KMS-11 (cell line): ENCODE measurements around the gene KCNH6.

Source experiments
- H2AFZ ChIP-seq: fragments of 200-600 bp; sonication (generic); 2 replicates; pipeline ENCODE4 v1.6.1; 2016; ENCODE audit warnings: antibody characterized with exemption, mixed run types, low read depth
- H3K27ac ChIP-seq: fragments of 200-600 bp; sonication (generic); 2 replicates; pipeline ENCODE4 v1.6.1; 2016; ENCODE audit warnings: mild to moderate bottlenecking, mixed run types
- H3K27me3 ChIP-seq: fragments of 200-600 bp; sonication (generic); 2 replicates; pipeline ENCODE4 v1.6.1; 2017; ENCODE audit warnings: mild to moderate bottlenecking, low read depth, mixed run types, moderate library complexity; ENCODE audit not compliant: insufficient read depth
- H3K36me3 ChIP-seq: fragments of 200-600 bp; sonication (generic); 2 replicates; pipeline ENCODE4 v1.6.1; 2017; ENCODE audit warnings: mild to moderate bottlenecking, mixed run types; ENCODE audit not compliant: insufficient read depth
- H3K4me1 ChIP-seq: fragments of 200-600 bp; sonication (generic); 2 replicates; pipeline ENCODE4 v1.6.1; 2016; ENCODE audit warnings: mild to moderate bottlenecking, low read depth, mixed run types; ENCODE audit not compliant: poor library complexity, severe bottlenecking
- H3K4me2 ChIP-seq: fragments of 200-600 bp; sonication (generic); 2 replicates; pipeline ENCODE4 v1.7.0; 2016; ENCODE audit warnings: mild to moderate bottlenecking, mixed run types
- H3K4me3 ChIP-seq: fragments of 200-600 bp; sonication (generic); IDR thresholded peaks from 2 replicates; pipeline ENCODE4 v1.6.1; 2017; ENCODE audit warnings: low read depth, low read length, mixed read lengths; ENCODE audit not compliant: insufficient read depth
- H3K79me2 ChIP-seq: fragments of 200-600 bp; sonication (generic); 2 replicates; pipeline ENCODE4 v1.6.1; 2016; ENCODE audit warnings: low read depth, mixed run types; ENCODE audit not compliant: insufficient read depth
- H3K9ac ChIP-seq: fragments of 200-600 bp; sonication (generic); 2 replicates; pipeline ENCODE4 v1.6.1; 2016; ENCODE audit warnings: mild to moderate bottlenecking, mixed run types
- H4K20me1 ChIP-seq: fragments of 200-600 bp; sonication (generic); 2 replicates; pipeline ENCODE4 v1.6.1; 2016; ENCODE audit warnings: mild to moderate bottlenecking, mixed run types; ENCODE audit not compliant: insufficient read depth
- CTCF ChIP-seq: fragments of 200-600 bp; sonication (generic); conservative IDR thresholded peaks from 2 replicates; pipeline ENCODE4 v1.6.1; 2017; ENCODE audit warnings: low read depth, mild to moderate bottlenecking, antibody characterized with exemption, low read length, moderate library complexity, mixed read lengths

KCNH6 gene

GRCh38 chr17:63568563-63568962, 45.4 kb downstream of the KCNH6 start:
- TF ChIP-seq CTCF = no peak
- H3K27me3 ChIP-seq = no peaks in the 10 kb centered on the region
- H3K27ac ChIP-seq = no peak overlapping the region
- H3K4me1 ChIP-seq = no peaks in the 10 kb centered on the region
- H3K4me3 ChIP-seq = no peak overlapping the region
- no peak overlapping the region for H2AFZ ChIP-seq
- H3K79me2 ChIP-seq = peaks cover 31% of the 10 kb centered on the region; the same call in 1 of the 2 replicates
- no peaks in the 10 kb centered on the region for H3K36me3 ChIP-seq
- no peak overlapping the region for H3K4me2 ChIP-seq
- 0 out of 2 replicates have a peak, but pooled peaks cover 3% of the 10 kb centered on the region for H4K20me1 ChIP-seq
- H3K9ac ChIP-seq = no peak overlapping the region

- Histone ChIP-seq H3K4me1 (no peaks in the 10 kb centered on the region), H2AFZ (no peak overlapping the region), H3K4me3 (no peak overlapping the region), H3K27me3 (no peaks in the 10 kb centered on the region), H3K36me3 (no peaks in the 10 kb centered on the region), H3K27ac (no peak overlapping the region), H3K79me2 (peaks cover 6% of the 10 kb centered on the region; the same call in 1 of the 2 replicates), H3K9ac (no peak overlapping the region), H4K20me1 (0 out of 2 replicates have a peak, but pooled peaks cover 3% of the 10 kb centered on the region), H3K4me2 (no peak overlapping the region)
- TF ChIP-seq CTCF = no peak
These were observed 48.6 kb downstream of the KCNH6 start for GRCh38 chr17:63571632-63572310.

DNA sequence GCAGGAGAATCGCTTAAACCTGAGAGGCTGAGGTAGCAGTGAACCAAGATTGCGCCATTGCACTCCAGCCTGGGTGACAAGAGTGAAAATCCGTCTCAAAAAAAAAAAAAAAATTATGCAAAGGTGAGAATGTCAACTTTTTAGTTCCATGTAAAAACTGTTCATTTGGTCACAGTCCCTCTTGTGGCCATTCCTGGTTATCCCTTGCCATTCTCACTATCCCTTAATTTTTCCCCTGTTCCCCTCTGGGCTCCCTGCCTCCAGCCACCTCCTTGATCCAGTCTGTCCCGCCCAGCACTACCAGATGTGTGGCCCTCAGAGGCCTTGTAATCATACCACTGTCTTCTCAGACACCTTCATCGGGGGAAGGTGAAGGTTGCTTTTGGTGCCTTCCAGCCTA, 50.5 kb downstream of the KCNH6 start:
- Histone ChIP-seq H3K4me2 (no peak overlapping the region), H3K79me2 (peaks cover 4% of the 10 kb centered on the region; the same call in 1 of the 2 replicates), H4K20me1 (0 out of 2 replicates have a peak, but pooled peaks cover 3% of the 10 kb centered on the region), H3K36me3 (no peaks in the 10 kb centered on the region), H3K4me1 (no peaks in the 10 kb centered on the region), H3K4me3 (no peak overlapping the region), H3K27me3 (no peaks in the 10 kb centered on the region), H3K9ac (no peak overlapping the region), H2AFZ (no peak overlapping the region), H3K27ac (no peak overlapping the region)
- TF ChIP-seq CTCF = peak; percentile 30; the same call in 1 of the 2 replicates

- no peaks in the 10 kb centered on the region for H3K79me2 ChIP-seq
- no peaks in the 10 kb centered on the region for H3K27me3 ChIP-seq
- no peak overlapping the region for H3K9ac ChIP-seq
- H3K4me2 ChIP-seq = no peak overlapping the region
- H3K4me3 ChIP-seq = no peak overlapping the region
- no peaks in the 10 kb centered on the region for H4K20me1 ChIP-seq
- no peak for TF ChIP-seq CTCF
- H3K4me1 ChIP-seq = no peaks in the 10 kb centered on the region
- H3K27ac ChIP-seq = no peak overlapping the region
- no peak overlapping the region for H2AFZ ChIP-seq
- H3K36me3 ChIP-seq = no peaks in the 10 kb centered on the region
These were observed 55.0 kb downstream of the KCNH6 start for GRCh38 chr17:63578027-63578768.
